Stimulated activated CD8-positive, alpha-beta memory T cell treated with anti-CD3 and anti-CD28 coated beads, Interleukin-4, amount 100 ng/mL, for 4 hours (primary cell): ENCODE results near the gene MTUS2.
"Not testable (repeated sequence)": the region's sequence is repeated elsewhere in the genome, so short reads cannot be mapped to it uniquely, and the experiment has no call there.

Experiments
- DNase-seq, 2 donors: peaks; one replicate each; pipeline ENCODE4 v3.0.0-alpha.2; 2020; ENCODE audit warnings: low read depth in 2 of 2, low spot score in 1 of 2

MTUS2 gene

DNA sequence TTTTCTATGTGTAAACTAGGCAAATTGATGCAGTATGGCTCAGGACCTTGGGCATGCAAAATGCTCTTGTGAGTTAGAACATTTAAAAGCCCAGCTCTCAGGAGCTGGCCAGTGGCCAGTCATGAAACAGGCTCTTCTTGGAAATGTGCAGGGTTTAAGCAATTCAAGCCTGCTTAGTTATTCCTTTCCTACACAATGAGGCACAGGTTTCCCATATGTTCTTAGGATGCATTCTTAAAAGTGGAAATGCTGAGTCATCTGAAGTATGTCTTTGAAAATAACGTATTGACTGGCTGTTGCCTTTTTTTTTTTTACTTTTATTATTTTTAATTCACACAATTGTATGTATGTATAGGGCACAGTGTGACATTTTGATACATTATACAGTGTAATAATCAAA is 474.7 kb downstream of the MTUS2 start:
- DNase-seq = no peak

DNA sequence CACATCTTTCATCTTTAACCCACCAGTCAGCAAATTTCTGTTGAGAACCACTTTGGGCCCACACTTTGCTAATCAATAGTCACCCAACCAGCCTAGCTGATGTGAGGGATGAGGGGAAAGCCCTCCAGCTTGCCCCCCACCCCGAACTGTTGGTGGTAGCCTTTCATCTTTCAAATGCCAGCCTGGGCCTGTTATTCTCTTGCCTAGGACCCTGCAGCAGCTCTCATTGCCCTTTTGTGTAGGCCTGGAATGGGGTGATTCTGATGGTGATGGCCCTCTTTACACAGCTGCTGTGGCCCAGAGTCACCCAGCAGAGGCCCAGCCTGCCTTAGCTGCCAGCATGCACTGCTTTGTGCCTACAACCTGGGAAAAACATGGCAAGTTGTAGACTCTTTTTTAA is 480.9 kb downstream of the MTUS2 start:
- no peak for DNase-seq

DNA sequence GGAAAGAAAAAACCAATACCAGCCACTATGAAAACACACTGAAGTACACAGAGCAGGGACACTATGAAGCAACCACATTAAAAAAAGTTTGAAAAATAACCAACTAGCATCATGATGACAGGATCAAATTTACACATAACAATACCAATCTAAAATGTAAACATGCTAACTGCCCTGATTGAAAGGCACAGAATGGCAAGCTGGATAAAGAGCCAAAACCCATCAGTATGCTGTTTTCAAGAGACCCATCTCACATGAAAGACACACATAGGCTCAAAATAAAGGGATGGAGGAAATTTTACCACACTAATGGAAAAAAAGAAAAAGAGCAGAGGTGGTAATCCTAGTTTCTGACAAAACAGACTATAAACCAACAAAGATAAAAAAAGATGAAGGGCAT is 484.0 kb downstream of the MTUS2 start:
- no peak for DNase-seq

DNA sequence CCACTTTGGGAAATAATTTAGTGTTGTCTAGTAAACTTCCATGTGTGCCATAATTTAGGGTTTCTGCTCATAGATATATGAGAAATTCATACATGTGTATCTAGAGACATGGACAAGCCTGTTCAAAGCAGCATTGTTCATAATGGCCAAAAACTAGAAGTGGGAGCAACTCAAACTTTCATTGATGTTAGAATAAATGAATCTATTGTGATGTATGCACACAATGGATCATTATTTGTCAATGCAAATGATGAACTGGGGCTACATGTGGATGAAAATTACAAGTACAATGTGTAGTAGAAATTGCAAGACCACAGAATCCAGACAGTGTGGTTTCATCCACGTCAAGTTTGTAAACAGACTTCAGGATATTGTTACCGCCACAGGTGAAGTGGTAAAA is 490.7 kb downstream of the MTUS2 start:
- no peak for DNase-seq

DNA sequence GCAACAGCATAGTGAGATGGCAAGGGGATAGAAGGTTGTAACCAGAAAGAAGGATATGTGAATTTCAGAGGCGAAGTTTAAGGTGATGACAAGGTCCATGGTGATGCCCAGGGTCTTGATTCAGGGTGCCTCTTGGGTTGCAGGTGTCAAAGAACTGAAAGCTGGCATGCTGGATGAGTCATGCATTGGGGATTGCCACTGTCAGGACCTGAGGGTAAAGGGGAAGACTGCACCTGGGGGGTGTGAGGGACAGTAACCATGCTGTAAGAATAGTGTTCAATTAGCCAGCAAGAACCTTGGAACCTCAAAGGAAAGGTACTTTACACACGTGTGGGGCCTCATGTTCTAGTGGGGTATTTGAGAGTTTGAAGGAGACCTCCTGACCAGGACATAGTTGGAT is 495.7 kb downstream of the MTUS2 start:
- DNase-seq = no peak

DNA sequence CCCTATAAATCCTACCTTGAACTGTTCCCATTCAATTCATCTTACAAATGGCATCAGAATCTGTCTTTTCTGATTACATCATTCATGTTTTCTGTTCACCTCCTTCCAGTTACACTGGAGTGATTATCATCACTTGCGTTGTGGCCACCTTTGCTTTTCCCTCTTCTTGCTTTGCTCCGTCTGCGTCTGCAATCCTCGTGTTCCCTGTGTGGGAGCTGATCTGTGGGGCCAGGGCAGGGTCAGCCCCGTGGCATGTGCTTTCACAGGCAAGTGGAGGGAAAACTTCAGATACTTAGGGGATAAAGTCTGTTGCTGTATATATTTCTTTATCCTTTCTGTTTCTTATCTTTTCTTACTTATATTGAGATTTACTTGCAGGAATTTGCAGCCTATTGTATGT is 497.7 kb downstream of the MTUS2 start:
- no peak for DNase-seq

DNA sequence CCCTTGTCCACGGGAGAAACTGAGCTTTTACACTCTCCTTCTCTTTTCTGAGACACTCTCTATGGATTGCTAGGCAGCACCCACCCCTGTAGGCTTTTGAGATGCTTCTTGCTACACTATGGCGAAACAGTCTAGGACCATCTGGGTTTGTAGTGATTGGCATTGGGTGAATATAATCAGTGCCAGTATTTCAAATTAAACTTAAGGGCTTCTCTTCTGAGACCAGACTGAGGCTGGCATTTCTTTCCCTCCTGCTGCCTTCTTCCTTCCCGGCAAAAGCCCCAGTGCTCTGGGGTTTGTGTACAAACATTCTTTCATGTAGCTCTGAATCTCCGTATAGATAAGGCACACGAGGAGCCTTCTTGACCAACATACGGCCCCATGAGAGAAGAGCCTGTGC is 498.6 kb downstream of the MTUS2 start:
- DNase-seq = no peak

DNA sequence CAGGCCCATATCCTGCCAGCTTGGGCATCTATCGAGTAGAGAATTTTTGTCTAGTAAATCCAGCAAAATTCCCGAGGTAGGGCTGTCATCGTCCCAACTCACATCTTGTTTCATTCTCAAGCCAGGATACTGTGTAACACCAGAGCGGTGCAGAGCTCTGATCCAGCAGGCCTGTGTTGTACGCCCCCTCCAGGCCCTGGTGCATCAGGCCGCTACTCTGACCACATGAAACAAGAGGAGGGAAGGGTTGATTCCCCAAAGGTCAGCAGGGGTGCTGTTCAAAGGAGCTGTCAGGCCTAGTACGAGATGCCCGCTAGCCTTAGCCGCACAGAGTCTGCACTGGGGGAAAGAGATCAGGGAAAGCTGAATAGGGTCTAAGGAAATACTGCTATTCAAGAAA is 499.3 kb downstream of the MTUS2 start:
- DNase-seq = no peak

DNA sequence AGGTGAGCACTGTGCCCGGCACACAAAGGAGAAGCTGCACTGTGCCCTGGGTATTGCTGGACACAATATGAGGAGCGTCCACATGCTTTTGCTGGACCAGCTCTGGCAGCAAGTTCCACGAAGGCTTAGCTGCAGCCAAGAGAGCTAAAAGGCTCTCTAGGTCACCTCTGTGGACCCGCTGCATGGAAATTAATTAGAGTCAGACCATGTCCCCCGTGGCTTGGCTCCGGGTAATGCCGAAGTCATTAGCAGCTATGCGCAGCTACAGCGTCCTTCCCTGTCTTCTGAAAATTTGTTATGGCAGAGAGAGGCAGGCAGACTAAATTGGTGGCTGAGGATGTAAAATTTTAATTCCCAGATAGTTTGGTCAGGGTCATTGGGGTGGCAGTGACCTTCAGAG is 503.8 kb downstream of the MTUS2 start:
- no peak for DNase-seq

DNA sequence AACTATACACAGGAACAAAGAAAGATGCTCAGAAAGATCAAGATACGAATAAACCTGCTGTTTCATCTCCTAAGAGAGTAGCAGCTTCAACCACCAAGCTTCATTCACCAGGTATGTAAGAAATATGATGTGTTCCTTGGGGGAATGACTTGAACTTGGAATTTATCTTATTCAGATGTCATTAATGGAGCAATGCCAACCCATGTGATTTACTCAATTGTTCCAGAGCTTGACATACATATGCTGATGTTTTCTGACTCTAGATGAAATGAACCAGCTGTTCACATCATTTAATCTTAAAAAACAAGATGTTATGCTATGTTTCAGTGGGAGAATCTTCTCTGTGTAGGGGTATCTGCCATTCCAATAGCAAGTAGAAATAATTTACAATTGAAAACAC is 504.5 kb downstream of the MTUS2 start:
- no peak for DNase-seq

DNA sequence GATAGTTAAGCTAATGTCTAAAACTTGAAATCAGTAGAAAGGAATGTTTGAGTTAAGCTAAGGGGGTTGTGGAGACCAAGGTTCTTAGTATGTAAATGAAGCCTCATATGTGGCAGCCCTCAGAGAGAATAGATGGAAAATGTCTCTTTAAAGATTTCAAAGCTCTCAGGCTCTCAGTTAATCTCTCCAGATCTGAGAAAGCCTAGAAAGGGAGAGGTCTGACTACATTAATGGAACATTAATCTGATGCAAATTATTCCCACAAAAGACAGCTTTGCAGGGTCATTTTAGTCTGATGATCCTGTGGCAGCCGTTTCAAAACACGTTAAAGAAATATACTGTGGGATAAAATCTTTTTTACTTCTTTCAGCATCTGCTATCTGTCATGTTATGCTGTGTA is 508.4 kb downstream of the MTUS2 start:
- no peak for DNase-seq

DNA sequence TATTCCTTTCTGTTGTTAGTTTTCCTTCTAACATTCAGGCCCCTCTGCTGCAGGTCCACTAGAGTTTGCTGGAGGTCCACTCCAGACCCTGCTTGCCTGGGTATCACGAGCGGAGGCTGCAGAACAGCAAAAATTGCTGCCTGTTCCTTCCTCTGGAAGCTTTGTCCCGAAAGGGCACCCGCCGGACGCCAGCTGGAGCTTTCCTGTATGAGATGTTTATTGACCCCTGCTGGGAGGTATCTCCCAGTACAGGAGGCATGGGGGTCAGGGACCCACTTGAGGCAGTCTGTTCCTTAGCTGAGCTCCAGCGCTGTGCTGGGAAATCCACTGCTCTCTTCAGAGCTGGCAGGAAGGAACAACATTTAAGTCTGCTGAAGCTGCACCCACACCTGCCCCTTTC is 516.2 kb downstream of the MTUS2 start:
- DNase-seq = no peak

DNA sequence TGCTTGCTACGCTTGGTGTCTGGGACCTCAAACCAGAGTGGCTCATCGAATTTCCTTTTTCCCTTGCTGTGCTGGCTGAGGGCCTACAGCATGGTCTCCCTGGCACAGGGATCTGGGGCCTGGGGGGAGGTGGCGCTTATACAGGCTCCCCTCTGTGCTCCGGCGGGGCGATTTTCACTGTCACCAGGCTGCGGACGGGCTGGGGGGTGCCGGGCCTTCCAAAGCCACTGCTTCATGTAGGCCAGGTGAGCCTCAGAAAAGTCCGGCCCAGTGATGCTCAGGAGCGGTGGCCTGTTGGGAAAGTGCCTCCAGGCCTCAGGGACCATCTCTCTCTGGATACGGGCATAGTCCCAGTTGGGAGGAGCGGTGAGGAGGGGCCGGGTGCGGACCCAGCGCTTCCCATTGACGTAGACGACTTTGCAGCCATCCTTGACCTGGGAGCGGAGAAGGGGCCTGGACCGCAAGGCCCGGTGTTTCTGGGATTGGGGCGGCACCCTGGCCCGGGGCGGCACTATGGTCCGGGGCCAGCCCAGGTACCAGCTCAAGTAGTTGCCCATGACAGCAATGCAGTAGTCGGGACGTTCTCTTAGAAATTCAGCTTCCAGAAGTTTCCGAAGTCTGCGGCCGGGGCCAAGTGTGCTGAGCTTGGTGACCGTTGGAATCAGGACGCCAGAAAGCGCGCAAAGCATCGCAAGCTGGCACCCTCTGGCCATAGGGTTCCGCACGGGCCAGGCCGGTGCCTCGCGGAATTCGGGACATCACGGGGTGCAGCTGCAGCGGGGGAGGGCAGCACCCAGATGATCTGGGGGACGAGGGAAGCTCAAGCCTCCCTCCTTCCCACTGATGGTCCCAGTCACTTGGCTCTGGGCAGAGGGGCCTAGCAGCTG is 519.5 kb downstream of the MTUS2 start:
- no peak for DNase-seq

DNA sequence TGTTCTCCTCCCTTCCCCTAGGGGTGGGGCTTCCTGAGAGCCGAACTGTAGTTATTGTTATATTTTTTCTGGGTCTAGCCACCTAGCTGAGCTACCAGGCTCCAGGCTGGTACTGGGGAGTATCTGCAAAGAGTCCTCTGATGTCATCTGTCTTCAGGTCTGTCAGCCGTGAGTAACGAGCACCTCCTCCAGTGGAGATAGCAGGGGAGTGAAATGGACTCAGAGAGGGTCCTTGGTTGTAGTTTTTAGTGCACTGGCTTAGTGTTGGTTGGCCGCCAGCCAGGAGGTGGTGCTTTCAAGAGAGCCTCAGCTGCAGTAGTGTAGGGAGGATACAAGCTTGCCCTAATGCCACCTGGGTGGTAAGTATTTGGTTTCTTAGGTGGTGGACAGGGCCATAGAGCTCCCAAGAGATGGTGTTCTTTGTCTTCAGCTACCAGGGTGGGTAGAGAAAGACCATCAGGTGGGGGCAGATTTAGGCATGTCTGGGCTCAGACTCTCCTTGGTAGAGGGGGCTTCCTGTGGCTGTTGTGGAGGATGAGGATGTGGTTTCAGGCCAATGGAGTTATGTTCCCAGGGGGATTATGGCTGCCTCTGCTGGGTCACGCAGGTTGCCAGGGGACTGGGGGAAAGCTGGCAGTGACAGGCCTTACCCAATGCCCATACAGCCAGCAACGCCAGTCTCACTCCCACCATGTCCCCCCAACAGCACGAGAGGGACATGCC is 525.9 kb downstream of the MTUS2 start:
- not testable (repeated sequence) for DNase-seq

DNA sequence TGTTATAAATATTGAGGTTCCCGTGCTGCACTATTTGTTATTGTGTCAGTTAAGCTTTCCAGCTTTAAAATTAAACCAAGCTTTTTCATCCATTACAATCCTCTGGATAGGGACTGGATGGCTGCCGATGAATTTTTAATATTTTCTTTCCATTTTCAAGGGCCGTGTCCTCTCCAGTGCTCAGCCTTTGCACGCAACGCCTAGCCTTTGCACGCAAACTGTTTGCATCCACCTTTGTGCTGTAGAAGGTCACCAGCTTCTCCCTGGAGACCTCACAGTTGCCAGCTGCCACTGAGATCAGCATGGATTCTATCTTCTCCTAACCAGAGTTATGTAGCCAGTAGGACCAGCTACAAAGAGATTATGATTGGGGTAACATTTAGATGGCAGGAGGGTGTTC is 534.9 kb downstream of the MTUS2 start:
- no peak for DNase-seq

DNA sequence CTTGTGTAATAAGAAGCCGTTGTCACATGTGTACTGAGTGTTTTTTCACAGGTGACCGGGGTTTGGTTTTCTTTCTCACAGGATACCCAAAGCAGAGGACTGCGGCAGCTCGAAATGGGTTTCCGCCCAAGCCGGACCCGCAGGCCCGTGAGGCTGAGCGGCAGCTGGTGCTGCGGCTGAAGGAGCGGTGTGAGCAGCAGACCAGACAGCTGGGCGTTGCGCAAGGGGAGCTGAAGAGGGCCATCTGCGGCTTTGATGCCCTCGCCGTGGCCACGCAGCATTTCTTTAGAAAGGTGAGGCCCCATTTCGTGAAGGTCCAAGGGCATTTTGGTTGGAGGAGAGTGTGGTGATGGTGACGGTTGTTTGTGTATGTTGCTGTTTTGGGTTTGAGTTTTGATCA is 539.0 kb downstream of the MTUS2 start:
- DNase-seq = no peak

DNA sequence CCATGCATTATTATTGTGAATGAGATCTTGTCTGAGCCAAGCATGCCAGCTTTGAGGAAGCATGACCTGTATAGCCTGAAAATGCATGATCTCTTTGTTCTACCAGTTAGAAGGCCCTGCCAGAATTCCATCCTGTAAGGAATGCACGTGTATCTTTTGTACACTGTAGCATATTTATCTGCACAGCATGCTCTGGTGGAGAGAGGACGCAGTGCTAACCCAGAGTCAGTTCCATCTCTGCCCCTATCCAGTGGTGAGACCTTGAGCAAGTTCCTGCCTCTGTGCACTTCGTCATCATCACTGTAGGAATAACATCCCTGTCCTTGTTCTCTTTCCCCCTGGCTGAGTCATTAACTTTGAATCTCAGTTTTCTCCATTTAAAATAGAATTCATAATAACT is 541.6 kb downstream of the MTUS2 start:
- DNase-seq = no peak

DNA sequence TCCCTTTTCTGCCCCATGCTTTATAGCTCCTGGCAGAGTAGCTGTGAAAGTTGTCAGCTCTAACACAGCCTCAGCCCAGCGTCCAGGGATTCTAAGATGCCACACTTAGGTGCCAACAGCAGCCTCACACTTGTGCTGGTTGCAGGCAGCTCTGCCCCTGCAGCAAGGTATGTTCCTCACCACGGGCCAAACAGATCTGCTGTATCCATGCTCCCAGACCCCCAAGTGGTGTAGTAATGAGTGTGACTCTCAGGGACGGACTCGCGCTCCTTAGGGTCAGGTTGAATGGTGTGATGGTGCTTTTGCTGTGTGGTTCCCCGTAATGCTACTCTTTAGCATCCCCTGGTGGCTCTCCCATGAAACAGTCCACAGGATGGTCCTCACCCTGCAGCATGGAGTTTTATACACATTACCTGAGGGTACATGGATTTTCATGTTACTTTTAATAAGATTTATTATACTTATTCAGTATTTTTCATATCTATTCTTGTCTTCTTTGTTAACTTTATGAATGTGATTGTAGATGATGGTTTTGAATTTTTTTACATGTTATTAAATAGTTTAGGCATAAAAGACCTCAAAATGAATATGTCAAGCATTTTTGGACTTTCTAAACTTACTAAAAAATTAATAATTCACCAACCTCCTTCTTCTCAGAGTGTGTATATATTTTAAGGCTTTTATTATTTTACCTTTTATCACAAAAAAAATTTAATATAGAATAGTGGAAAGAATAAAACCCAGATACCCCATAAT is 542.9 kb downstream of the MTUS2 start:
- no peak for DNase-seq

DNA sequence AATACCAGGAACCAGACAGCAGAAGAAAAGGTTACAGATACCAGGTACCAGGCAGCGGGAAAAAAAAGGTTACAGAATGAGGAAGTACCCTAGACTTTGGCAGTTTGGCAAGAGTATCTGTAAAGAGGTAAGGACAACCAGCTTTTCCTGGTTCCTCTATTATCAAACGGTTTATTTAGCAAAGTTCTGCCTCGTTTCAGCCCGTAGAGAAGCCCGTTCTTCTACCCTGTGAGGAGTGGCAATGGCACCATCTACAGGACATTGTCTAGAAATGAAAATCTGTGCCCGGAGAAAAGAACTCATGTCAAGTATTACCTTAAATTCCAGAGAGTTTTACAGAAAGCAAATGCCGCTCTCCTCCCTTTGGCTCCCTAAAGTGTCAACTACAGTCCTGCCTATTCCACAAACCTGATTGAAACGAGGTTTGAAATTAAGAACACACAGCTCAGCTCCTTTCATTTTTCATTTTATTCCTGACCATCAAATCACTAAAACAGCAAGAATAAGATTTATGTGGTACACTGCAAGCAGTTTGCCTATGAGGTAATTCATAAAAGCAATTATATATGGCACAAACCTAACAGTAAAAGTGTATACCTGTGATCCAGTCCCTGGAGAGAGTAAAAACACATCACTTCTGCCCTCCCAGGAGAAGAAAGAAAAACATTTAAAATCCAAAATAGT is 549.1 kb downstream of the MTUS2 start:
- no peak for DNase-seq

DNA sequence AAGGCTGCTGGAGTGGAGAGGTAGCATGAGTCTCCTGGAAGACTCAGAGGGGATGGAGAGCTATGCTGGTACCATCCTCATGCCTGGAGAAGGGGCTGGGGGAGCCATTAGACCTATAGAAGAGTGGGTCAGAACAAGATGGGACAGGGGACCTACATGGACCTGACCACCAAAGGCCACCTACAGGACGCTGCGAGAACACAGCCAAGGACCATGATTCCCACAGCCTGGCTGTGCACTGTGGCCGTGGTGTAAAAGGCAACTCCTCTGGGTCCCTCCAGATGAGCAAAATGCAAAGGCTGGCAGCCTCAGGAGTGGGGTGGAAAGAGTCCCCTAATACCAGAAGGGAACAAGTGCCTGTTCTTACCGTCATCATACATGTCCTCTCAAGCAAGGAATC is 559.1 kb downstream of the MTUS2 start:
- no peak for DNase-seq

DNA sequence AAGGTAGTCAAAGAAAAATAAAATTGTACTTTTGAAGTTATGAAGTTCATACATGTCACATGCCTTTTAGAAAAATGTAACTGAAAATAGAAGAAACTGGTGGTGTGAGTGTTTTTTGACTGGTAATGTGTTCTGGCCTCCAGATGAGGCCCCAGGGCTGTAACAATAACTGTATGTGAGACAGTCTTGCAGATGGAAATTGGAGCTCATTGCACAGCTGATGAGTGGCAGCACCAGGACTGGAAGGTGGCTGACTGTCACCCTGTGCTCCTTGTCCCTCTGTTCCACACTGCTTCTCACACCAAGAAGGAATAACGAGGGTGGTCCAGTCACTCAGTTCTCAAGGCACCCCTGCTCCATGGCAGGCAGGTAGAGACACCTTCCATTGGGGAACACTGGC is 559.7 kb downstream of the MTUS2 start:
- DNase-seq = no peak
